Liver (tissue), 3 donors: ENCODE data around the gene PALD1.

ENCODE experiments used
- CTCF ChIP-seq: fragments of 150-350 bp; IDR thresholded peaks from 2 replicates; pipeline ENCODE4 v1.5.1; 2017; ENCODE audit warnings: improper control_type of control experiment, low read depth, low read length; ENCODE audit not compliant: missing input control
- RAD21 ChIP-seq, 2 donors: IDR thresholded peaks; 2 replicates each; pipeline ENCODE4 v1.6.1; 2016; ENCODE audit warnings: antibody characterized with exemption in 2 of 2, mild to moderate bottlenecking in 2 of 2
- SP1 ChIP-seq: IDR thresholded peaks from 2 replicates; pipeline ENCODE4 v1.6.1; 2018; ENCODE audit warnings: antibody characterized with exemption, mild to moderate bottlenecking
- TF ChIP-seq, protein P1 (sequence below): IDR thresholded peaks from 2 replicates; pipeline ENCODE4 v1.6.1; 2016; ENCODE audit warnings: antibody characterized with exemption
- donor health status: healthy.
- donor health status: healthy.

DNA sequence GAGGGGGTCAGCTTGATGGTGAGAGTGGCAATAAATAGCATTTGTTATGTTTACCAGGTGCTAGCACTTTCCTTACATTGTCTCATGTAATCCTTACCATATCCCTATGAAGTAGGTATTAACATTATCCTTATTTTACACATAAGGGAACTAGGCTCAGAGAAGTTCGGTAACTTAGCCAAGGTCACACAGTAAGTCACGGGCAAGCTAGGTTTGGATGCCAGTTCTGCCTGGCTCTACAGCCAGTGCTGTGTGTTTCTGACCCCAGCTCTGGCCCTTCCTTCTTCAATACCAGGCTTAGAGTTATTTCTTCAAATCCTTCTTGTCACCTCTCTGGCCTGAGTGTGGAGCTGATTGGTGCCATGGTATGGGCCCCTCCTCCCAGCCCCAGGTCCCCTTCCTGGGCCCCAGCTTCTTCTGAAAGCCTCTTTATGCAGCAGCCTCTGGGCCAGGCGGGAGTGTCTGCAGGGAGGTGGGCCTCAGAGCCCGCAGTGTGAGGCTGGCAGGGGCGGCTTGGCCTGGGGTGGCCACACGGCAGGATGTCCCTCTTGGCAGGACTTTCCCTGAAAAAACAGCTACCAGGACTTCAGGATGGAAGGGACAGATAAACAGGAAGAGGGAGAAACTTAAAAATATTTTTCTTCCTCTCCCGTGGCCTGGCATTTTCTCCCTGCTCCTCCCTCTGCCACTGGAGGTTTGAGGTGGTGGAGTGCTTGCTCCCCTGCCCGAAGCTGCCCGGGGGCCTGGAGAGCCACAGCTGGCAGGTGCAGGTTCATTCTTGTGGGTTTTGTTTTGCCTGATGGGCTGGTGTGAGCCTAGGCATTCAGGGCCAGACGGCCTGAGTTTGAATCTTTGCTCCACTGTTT is 20.6 kb downstream of the PALD1 start:
- TF ChIP-seq CTCF: no peak
- TF ChIP-seq SP1: no peak
- TF ChIP-seq, protein P1, sequence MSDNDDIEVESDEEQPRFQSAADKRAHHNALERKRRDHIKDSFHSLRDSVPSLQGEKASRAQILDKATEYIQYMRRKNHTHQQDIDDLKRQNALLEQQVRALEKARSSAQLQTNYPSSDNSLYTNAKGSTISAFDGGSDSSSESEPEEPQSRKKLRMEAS: no peak
- no peak for TF ChIP-seq RAD21 (IDR thresholded peaks at IDR 0.05)
